GM19372 (cell line): ENCODE data around the gene WFDC12.

Source experiments
- ATAC-seq: cut with Tn5 transposase; IDR thresholded peaks from one replicate; pipeline ENCODE4 v1.9.1; 2021; ENCODE audit warnings: mild to moderate bottlenecking, low read depth, moderate library complexity; ENCODE audit not compliant: unreplicated experiment

The WFDC12 gene

DNA sequence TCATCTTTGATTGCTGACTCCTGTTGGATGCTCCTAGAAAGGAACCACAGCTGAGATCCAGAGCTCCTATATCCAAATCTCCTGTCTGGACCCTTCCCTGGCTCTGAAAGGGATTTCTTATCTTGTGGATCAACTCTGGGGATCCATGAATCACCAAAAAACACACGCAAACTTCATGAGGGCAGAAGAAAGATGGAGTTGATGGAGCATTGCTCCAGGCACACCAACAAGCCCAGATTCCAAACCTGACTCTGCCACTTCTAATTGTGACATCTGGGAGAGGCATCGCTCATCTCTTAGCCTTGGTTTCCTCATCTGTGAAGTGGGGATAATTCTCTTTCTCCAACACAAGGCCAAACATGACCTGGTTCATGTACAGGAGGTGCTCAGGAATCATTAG lies 30.1 kb downstream of the WFDC12 start:
- ATAC-seq = no peak

DNA sequence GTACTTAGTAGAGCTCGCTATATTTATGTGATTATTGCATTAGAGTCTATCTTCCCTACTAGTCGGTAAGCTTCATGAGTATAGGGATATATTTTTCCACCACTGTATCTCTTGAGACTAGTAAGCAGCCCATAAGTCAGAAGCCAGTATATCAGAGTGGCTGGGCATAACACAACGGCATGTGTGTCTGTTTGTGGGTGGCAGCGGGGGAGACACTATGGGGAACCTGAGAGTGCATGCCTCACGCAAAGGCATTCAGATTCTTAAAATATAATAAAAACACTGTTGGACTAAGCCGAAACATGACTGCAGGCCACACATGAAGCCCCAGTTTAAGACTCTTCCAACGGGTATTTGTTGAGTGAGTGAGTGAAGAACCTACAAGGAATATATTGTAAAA lies 31.4 kb downstream of the WFDC12 start:
- ATAC-seq = no peak

DNA sequence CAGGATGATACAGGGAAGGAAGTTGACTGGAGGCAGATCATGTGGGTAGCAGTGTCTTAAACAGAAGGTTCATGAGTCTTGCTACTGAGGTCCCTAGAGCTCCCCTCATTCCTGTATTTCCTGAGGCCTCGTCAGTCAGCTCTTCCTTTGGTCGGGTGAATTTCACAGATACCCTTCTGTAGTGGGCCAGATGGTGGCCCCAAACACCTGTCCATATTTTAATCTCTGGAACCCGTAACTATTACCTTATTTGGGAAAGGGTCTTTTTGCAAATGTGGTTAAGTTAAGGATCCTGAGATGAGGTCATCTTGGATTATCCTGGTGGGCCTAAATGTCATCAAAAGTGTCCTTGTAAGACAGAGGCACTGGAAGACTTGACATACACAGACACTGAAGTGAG lies 32.9 kb downstream of the WFDC12 start:
- ATAC-seq = no peak

DNA sequence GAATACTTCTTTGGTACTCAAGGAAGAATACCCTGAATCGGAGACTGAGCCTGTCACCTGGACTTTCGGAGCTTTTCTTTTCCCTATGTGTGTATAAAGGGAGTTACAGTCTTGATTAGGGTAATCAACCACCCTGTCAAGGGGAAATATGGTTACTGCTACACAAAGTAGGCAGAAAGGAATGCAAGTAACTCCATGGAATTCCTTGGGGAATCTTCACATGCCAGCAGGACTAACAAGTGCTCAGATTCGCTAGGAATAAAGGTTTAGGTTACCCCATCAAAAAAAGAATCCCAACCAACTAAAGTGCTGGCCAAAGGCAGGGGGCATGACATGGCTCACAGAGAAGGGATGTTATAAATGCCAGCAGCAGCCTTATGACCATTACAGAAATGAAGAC lies 33.8 kb downstream of the WFDC12 start:
- no peak for ATAC-seq

DNA sequence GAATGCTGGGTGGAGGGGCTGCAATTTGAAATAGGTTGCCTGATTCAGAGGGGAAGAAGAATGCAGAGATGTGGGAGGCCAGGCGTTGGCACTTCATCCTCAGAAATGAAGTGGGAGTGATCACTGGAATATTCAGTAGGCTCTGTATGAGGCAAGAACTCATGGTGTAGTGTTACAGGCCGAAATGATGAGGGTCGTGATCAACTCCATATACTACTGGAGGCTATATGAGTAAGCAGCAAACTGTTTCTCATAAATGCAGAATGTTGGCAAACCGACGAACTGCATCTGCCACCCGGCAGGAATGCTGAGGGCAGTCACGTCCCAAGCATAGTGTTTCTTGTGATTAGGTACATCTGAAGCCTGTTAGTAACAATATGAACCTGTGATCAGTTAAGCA lies 36.0 kb downstream of the WFDC12 start:
- ATAC-seq = no peak

DNA sequence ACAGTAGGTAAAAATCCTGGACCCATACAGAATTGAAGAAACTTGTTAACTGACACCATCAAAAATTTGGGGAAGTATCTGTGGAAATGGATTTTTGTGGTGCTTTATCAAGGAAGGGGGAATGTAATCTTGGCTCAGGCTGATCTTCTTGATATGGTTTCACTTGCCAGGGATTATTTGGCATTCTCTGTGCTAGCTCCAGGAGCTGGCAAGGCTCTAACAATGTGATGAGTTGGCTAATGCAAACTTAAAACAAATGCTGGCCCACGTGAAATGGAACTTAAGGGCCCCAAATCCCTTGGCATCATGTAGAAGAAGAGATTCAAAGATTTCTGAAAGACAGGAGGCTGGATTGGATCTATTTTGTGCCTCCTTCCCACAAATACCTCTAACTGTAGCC lies 36.5 kb downstream of the WFDC12 start:
- ATAC-seq = no peak

DNA sequence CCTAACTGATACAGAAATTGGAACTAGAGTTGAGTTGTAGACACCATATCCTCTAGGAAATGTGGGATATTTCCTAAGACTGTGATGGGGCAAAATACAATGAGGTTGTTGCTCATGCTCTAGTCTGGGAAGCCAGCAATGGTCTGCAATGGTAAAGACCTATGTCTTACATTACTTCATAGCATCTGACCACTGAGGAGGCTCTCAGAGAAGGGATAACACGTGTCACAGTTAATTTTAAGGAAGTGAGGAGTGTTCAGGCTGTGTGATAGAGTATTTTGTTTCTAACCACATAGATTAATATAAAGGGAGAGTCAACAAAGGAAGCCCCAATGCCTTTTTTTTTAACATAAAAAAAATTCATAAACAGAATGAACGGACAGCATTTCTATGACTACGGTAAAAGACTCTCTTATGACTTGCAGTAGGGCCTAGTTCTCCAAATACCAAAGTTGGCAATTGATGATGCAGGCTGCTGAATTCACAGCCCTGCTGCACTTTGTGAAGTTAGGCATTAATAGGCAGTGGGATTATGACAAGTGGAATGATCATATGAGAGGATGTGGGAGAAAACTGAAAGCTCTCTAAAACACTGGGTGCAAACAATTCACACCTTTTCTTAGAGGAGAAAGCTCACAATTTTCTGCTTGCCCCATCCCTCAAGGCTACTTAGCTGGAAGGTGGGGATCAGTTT lies 37.0 kb downstream of the WFDC12 start:
- ATAC-seq = no peak

DNA sequence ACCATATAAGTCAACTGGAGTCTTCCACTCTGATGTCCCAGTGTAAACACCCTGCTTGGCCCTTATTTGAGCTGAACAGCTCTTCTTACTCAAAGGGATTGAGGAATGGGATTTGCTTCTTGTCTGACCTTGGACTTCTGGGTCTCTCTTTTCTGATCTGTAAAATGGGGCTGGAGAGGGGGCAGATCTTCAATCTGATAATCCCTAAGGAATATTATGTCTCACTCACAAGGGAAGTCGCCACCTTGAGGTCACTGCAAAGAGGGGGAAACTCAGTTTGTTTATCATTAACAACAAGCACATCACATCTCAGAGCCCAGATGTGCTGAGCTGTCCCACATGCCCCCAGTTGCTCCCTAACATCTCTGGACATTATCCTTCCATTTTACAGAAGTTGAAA lies 38.4 kb downstream of the WFDC12 start:
- ATAC-seq = no peak

DNA sequence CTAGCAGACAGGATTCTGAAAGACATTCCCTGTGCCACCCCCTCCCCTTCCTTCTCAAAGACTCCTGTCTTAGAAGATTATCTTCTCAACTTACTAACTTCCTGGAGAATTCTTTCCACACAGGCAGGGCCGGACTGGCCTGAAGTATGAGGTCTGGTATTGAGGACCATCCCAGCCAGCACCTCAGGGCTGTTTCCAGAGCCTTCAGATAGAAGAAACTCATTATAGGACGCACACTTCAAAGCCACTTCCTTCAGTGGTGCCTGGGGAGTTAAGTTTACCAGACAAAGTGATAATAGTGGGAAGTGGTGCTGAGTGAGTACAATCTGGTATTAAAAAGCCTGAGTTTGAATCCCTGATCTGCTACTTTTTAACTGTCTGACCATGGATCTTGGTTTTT lies 39.0 kb downstream of the WFDC12 start:
- ATAC-seq = no peak

DNA sequence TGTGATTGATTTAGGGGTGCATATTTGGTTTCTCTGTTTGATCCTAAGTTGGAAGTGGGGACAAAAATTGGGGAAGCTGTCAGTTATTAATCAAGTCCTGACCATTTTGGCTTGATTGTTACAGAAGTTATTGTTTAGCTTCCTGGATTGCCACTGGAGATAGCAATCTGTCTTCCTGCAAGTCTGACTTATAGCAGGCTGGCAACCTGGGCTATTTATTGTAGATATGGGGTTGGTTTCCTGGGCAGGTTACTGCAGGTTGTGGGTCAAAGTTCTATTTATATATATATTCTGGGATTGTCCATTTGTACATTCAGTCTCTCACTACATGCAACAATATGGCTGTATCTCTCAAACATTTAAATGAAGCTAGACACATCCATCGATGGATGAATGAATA lies 41.1 kb downstream of the WFDC12 start:
- ATAC-seq = no peak

DNA sequence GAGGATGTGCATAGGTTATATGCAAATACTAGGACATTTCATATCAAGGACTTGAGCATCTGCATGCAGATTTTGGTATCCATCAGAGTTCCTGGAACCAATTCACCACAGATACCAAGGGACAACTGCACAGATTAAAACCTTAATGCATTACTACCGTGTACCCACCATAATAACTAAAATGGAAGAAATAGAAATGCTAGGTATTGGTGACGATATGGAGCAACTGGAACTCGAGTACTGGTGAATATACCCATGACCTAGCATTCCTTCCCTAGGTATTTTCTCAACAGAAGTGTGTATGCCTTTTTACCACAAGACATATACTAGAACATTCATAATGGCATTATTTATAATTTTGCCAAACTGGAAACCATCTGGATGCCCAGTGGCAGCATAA lies 41.8 kb downstream of the WFDC12 start:
- ATAC-seq = no peak

DNA sequence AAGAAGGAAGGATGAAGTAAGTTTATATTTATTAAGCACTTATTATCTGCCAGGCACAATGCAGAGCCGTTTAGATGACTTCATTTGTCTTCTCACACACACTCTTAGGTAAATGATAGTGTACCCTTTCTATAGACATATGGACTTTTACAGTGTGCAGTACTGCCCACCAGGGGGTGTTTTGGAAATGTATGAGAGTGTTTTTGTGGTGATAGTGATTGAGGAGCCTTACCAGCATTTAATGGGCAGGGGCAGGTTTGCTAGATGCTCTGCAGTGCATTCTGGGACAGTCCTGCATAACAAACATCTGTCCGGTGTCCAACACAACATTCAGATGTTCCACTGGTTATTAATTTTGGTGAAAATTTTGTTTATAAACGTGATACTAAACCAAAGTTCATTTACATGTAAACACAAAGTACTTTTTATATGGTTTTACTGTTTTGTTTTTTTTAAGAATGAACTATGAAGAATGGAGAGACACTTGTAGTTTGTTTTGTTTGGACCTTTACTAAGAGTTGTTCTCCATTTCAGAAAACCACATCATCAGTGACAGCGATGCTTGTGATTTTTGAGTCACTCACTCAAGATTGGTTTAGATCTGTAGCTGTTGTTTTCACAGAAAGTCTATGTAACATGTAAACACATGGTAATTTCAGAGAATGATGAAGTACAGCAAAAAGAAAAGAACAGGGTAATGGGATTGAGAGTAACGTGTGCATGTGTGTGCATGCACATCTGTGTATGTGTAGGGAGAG lies 43.2 kb downstream of the WFDC12 start:
- no peak for ATAC-seq

DNA sequence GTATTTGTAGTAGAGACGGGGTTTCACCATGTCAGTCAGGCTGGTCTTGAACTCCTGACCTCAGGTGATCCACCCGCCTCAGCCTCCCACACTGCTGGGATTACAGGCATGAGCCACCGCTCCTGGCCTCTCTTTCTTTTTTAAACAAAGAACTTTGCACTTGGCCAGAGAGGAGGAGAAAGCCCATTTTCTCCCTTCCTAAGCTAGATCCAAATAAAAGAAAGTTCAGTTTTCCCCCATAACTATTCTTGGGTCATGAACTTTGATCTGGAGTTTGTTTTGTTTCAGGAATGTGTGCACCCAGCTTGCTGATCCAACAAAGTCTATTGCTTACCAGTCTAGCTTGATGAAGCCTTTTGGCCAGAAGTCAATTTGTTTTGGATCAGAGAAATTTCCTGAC lies 46.7 kb downstream of the WFDC12 start:
- ATAC-seq = no peak
